Left ventricle myocardium inferior (tissue), 1 donor: ENCODE data around the gene TAGLN. TPM values are rescaled to one million over a fixed set of nuclear protein-coding genes. Genes with fewer than 3 reads are reported as not detected.

Experiments used
- DNase-seq: peaks from one replicate; pipeline ENCODE4 v3.0.0-alpha.2; 2020
- H3K27ac ChIP-seq: fragments of 200-600 bp; replicated peaks from 2 replicates; pipeline ENCODE4 v1.8.0; 2021
- H3K27me3 ChIP-seq: fragments of 200-600 bp; 2 replicates; pipeline ENCODE4 v1.8.0; 2021; ENCODE audit warnings: low read depth
- H3K36me3 ChIP-seq: fragments of 200-600 bp; 2 replicates; pipeline ENCODE4 v1.8.0; 2021
- H3K4me1 ChIP-seq: fragments of 200-600 bp; 2 replicates; pipeline ENCODE4 v1.8.0; 2021
- H3K4me3 ChIP-seq: fragments of 200-600 bp; 2 replicates; pipeline ENCODE4 v1.8.0; 2021; ENCODE audit warnings: mild to moderate bottlenecking, moderate library complexity
- H3K9me3 ChIP-seq: fragments of 200-600 bp; replicated peaks from 2 replicates; pipeline ENCODE4 v1.8.0; 2021
- CTCF ChIP-seq: fragments of 200-600 bp; IDR thresholded peaks from 2 replicates; pipeline ENCODE4 v1.8.0; 2021; ENCODE audit warnings: antibody characterized with exemption, mild to moderate bottlenecking, borderline replicate concordance
- intact Hi-C: fragments of 100-400 bp; cut with micrococcal nuclease; formaldehyde crosslinking; loops from one replicate; pipeline ENCODE4 v1.11.0; 2022
- total RNA-seq: library from RNA; stranded (reverse); fragmentation: NEBNext Ultra II Directional; extraction: Animal tissue kit (Norgen Biotek cat#: 25700); gene quantifications from one replicate; pipeline ENCODE4 v1.2.1, GENCODE V29; 2021
- donor health status: DM: no; HTN: yes; CAD: no; lungs with severe emphysema.

The TAGLN gene
- total RNA-seq, 1 donor from 2014 or later = 113 TPM

- Histone ChIP-seq H3K9me3 (no peaks in the 10 kb centered on the region), H3K4me1 (peaks cover 19% of the 10 kb centered on the region), H3K27ac (no peak overlapping the region), H3K36me3 (peaks cover 69% of the 10 kb centered on the region), H3K4me3 (no peak overlapping the region), H3K27me3 (no peaks in the 10 kb centered on the region)
- DNase-seq = peak; percentile 1
- TF ChIP-seq CTCF = no peak
- intact Hi-C loops = no loop called here
These were observed 4.9 kb upstream of the TAGLN start for GRCh38 chr11:117194267-117194666.

GRCh38 chr11:117195258-117195657 is 3.9 kb upstream of the TAGLN start:
- no peak for TF ChIP-seq CTCF
- Histone ChIP-seq H3K4me3 (no peak overlapping the region), H3K27ac (no peak overlapping the region), H3K9me3 (no peaks in the 10 kb centered on the region), H3K27me3 (no peaks in the 10 kb centered on the region), H3K36me3 (peaks cover 59% of the 10 kb centered on the region), H3K4me1 (peaks cover 29% of the 10 kb centered on the region)
- intact Hi-C loops = no loop called here
- peak; percentile 2 for DNase-seq

GRCh38 chr11:117195761-117196160 is 3.4 kb upstream of the TAGLN start:
- no peak overlapping the region for H3K27ac ChIP-seq
- peak; percentile 9 for DNase-seq
- intact Hi-C loops = no loop called here
- H3K9me3 ChIP-seq = no peaks in the 10 kb centered on the region
- no peak for TF ChIP-seq CTCF
- no peaks in the 10 kb centered on the region for H3K27me3 ChIP-seq
- H3K36me3 ChIP-seq = peaks cover 54% of the 10 kb centered on the region
- no peak overlapping the region for H3K4me3 ChIP-seq
- H3K4me1 ChIP-seq = peaks cover 32% of the 10 kb centered on the region

GRCh38 chr11:117197006-117197405 is 2.2 kb upstream of the TAGLN start:
- Histone ChIP-seq H3K27me3 (no peaks in the 10 kb centered on the region), H3K9me3 (no peaks in the 10 kb centered on the region), H3K36me3 (peaks cover 43% of the 10 kb centered on the region), H3K4me1 (peaks cover 43% of the 10 kb centered on the region), H3K4me3 (no peak overlapping the region), H3K27ac (no peak overlapping the region)
- intact Hi-C loops = no loop called here
- no peak for TF ChIP-seq CTCF
- DNase-seq = peak; percentile 4

GRCh38 chr11:117197516-117198456 is 1.4 kb upstream of the TAGLN start:
- Histone ChIP-seq H3K27me3 (no peaks in the 10 kb centered on the region), H3K9me3 (no peaks in the 10 kb centered on the region), H3K27ac (peak overlapping the region; percentile 78), H3K4me3 (peak overlapping the region; percentile 58), H3K36me3 (peaks cover 35% of the 10 kb centered on the region), H3K4me1 (peaks cover 43% of the 10 kb centered on the region)
- intact Hi-C loops = no loop called here
- TF ChIP-seq CTCF = peak; percentile 43
- peak; percentile 17 for DNase-seq
